Measurements from ENCODE around the gene CCT8.

CCT8 gene

DNA sequence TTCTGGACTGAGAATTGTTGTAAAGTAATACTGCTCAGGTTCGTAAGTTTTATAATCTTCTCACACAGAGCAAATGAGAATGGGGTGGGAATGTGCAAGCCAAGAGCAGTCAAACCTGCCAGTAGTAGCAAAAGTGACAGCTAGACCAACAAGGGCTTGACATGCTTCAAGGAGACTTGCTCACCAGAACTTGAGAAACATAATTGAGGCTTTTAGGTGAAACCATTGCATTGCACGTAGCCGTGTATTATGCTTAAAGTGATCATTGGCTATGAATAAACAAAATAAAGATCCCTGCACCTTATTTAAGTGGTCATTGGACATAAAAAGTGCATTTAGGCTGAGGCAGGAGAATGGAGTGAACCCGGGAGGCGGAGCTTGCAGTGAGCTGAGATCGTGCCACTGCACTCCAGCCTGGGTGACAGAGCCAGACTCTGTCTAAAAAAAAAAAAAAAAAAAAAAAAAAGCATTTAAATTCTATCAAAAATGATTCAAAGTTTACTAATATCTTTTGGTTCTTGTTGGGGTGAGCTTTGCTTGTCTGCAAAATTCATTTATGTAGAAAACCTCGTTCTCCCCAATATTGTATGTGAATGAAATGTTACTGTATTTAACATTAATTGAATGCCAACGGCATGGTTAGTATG is 11.8 kb upstream of the CCT8 start:
- no peak for TF ChIP-seq CTCF (IDR thresholded peaks at IDR 0.05; ENCODE audit: control insufficient read depth, insufficient read depth, low read depth, low read length, missing control alignments)
- no peak overlapping the region for H3K4me3 ChIP-seq (ENCODE audit: control insufficient read depth, low read depth, low read length)
- no peak for DNase-seq (ENCODE audit: low read depth)

GRCh38 chr21:29084372-29084771 is 10.9 kb upstream of the CCT8 start:
- no peak for DNase-seq (ENCODE audit: low read depth)
- no peak for TF ChIP-seq CTCF (IDR thresholded peaks at IDR 0.05; ENCODE audit: control insufficient read depth, insufficient read depth, low read depth, low read length, missing control alignments)
- H3K4me3 ChIP-seq (ENCODE audit: control insufficient read depth, low read depth, low read length), result no peak overlapping the region

GRCh38 chr21:29083306-29083705 is 9.9 kb upstream of the CCT8 start:
- no peak overlapping the region for H3K4me3 ChIP-seq (ENCODE audit: control insufficient read depth, low read depth, low read length)
- TF ChIP-seq CTCF (IDR thresholded peaks at IDR 0.05; ENCODE audit: control insufficient read depth, insufficient read depth, low read depth, low read length, missing control alignments), result no peak
- DNase-seq (ENCODE audit: low read depth), result no peak

- no peak overlapping the region for H3K4me3 ChIP-seq (ENCODE audit: control insufficient read depth, low read depth, low read length)
- TF ChIP-seq CTCF (IDR thresholded peaks at IDR 0.05; ENCODE audit: control insufficient read depth, insufficient read depth, low read depth, low read length, missing control alignments), result no peak
- DNase-seq (ENCODE audit: low read depth), result no peak
Measured at GRCh38 chr21:29082046-29082815, 8.8 kb upstream of the CCT8 start.

GRCh38 chr21:29080454-29080941 is 7.0 kb upstream of the CCT8 start:
- no peak overlapping the region for H3K4me3 ChIP-seq (ENCODE audit: control insufficient read depth, low read depth, low read length)
- TF ChIP-seq CTCF (IDR thresholded peaks at IDR 0.05; ENCODE audit: control insufficient read depth, insufficient read depth, low read depth, low read length, missing control alignments), result no peak
- DNase-seq (ENCODE audit: low read depth), result no peak

GRCh38 chr21:29078869-29079767 is 5.7 kb upstream of the CCT8 start:
- DNase-seq (ENCODE audit: low read depth), result no peak
- H3K4me3 ChIP-seq (ENCODE audit: control insufficient read depth, low read depth, low read length), result no peak overlapping the region
- TF ChIP-seq CTCF (IDR thresholded peaks at IDR 0.05; ENCODE audit: control insufficient read depth, insufficient read depth, low read depth, low read length, missing control alignments), result no peak
